C4-2B (cell line): ENCODE results near the gene DUSP10.

Experiments
- CTCF ChIP-seq: fragments of 450-650 bp; conservative IDR thresholded peaks from 2 replicates; pipeline ENCODE4 v1.5.1; 2017; ENCODE audit warnings: mild to moderate bottlenecking
- ZFX ChIP-seq: fragments of 450-650 bp; IDR thresholded peaks from 2 replicates; pipeline ENCODE4 v1.6.1; 2017

DNA sequence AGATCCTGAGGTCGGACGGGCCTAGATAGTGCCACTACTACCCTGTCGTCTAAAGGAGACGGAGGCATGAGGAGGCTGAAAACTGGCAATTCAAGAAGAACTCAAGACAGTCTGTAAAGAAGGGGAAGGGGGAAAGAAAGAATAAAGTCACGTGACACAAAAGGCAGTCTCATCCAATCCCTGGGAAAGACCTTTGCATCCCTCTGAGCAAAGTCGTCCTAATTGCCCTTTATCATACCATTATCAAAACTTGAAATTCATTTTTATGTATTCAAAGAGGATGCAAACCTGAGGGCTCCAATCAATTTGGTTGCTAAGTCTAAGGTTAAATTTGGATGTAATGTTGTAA lies 2.2 kb downstream of the DUSP10 start:
- TF ChIP-seq CTCF (no peak), ZFX (no peak)
